ENCODE data around the gene SLC5A11. TPM values are rescaled to one million over a fixed set of nuclear protein-coding genes. Genes with fewer than 3 reads are reported as not detected.

SLC5A11 gene
- under 0.01 TPM in 1 of 2 replicates, not detected in the other for total RNA-seq
- polyA plus RNA-seq = not detected in 2 replicates
- polyA plus RNA-seq (2012) = not detected in 2 replicates
- polyA minus RNA-seq (ENCODE audit: low replicate concordance) = not detected in 2 replicates

GRCh38 chr16:24845726-24846547 is at the start of gene SLC5A11:
SLC5A11 (plus strand) TSS chr16:24845963; CDS start chr16:24858644, 12,681 bp downstream.
- DNase-seq (ENCODE audit: low read depth in 2 of 2) = no peak
- no peak for TF ChIP-seq EZH2 (IDR thresholded peaks at IDR 0.05; ENCODE audit: low read length, missing control alignments)
- TF ChIP-seq CTCF (conservative IDR thresholded peaks at IDR 0.05 in 1 of 2, IDR thresholded peaks at IDR 0.05 in 1 of 2; ENCODE audit: low read depth in 1 of 2, low read length in 2 of 2) = no peak
- H3K79me2 ChIP-seq (ENCODE audit: control insufficient read depth, insufficient read depth, low read length) = no peaks in the 10 kb centered on the region
- H3K4me1 ChIP-seq (ENCODE audit: control insufficient read depth, extremely low read depth, insufficient read depth, low read length) = peaks cover 2% of the 10 kb centered on the region
- H3K4me3 ChIP-seq (replicated peaks in 1 of 4; ENCODE audit: control extremely low read depth in 1 of 4, insufficient read depth in 1 of 4, low read depth in 3 of 4, low read length in 4 of 4) = no peak within 1 kb of the TSS
- no peak within 1 kb of the TSS for H3K4me2 ChIP-seq (ENCODE audit: extremely low read depth, insufficient read depth, low read length)
- H3K9me3 ChIP-seq (ENCODE audit: control insufficient read depth, insufficient read depth, low read depth, low read length) = no peaks in the 10 kb centered on the region
- no peak within 1 kb of the TSS for H3K9ac ChIP-seq (ENCODE audit: insufficient read depth, low read length)
- no peaks in the 10 kb centered on the region for H3K36me3 ChIP-seq (ENCODE audit: control insufficient read depth, insufficient read depth, low read length)
- no peak within 1 kb of the TSS for H3K27ac ChIP-seq (ENCODE audit: insufficient read depth, low read length)
- no peaks in the 10 kb centered on the region for H3K27me3 ChIP-seq (ENCODE audit: control insufficient read depth, insufficient read depth, low read length)
- no peak within 1 kb of the TSS for H2AFZ ChIP-seq (ENCODE audit: low read length)
- H4K20me1 ChIP-seq (ENCODE audit: control insufficient read depth, extremely low read depth, insufficient read depth, low read length) = no peaks in the 10 kb centered on the region

- H3K36me3 ChIP-seq (ENCODE audit: control insufficient read depth, insufficient read depth, low read length) = peaks cover 22% of the 10 kb centered on the region
- no peak overlapping the region for H3K9ac ChIP-seq (ENCODE audit: insufficient read depth, low read length)
- DNase-seq (ENCODE audit: low read depth in 2 of 2) = peak; percentile 33
- no peaks in the 10 kb centered on the region for H4K20me1 ChIP-seq (ENCODE audit: control insufficient read depth, extremely low read depth, insufficient read depth, low read length)
- H3K79me2 ChIP-seq (ENCODE audit: control insufficient read depth, insufficient read depth, low read length) = no peaks in the 10 kb centered on the region
- no peak overlapping the region for H3K4me2 ChIP-seq (ENCODE audit: extremely low read depth, insufficient read depth, low read length)
- no peak overlapping the region for H3K27ac ChIP-seq (ENCODE audit: insufficient read depth, low read length)
- H3K4me3 ChIP-seq (replicated peaks in 1 of 4; ENCODE audit: control extremely low read depth in 1 of 4, insufficient read depth in 1 of 4, low read depth in 3 of 4, low read length in 4 of 4) = no peak overlapping the region
- no peaks in the 10 kb centered on the region for H3K4me1 ChIP-seq (ENCODE audit: control insufficient read depth, extremely low read depth, insufficient read depth, low read length)
- H3K27me3 ChIP-seq (ENCODE audit: control insufficient read depth, insufficient read depth, low read length) = no peaks in the 10 kb centered on the region
- TF ChIP-seq EZH2 (IDR thresholded peaks at IDR 0.05; ENCODE audit: low read length, missing control alignments) = no peak
- peak in 1 of 2 donors; percentile 10 for TF ChIP-seq CTCF (conservative IDR thresholded peaks at IDR 0.05 in 1 of 2, IDR thresholded peaks at IDR 0.05 in 1 of 2; ENCODE audit: low read depth in 1 of 2, low read length in 2 of 2)
- H2AFZ ChIP-seq (ENCODE audit: low read length) = no peak overlapping the region
- H3K9me3 ChIP-seq (ENCODE audit: control insufficient read depth, insufficient read depth, low read depth, low read length) = no peaks in the 10 kb centered on the region
Observed at GRCh38 chr16:24800586-24800985, 45.2 kb upstream of the SLC5A11 start.

- Histone ChIP-seq H3K4me3 (replicated peaks in 1 of 4; ENCODE audit: control extremely low read depth in 1 of 4, insufficient read depth in 1 of 4, low read depth in 3 of 4, low read length in 4 of 4) (no peak overlapping the region), H2AFZ (ENCODE audit: low read length) (no peak overlapping the region), H4K20me1 (ENCODE audit: control insufficient read depth, extremely low read depth, insufficient read depth, low read length) (no peaks in the 10 kb centered on the region), H3K36me3 (ENCODE audit: control insufficient read depth, insufficient read depth, low read length) (peaks cover 28% of the 10 kb centered on the region), H3K27me3 (ENCODE audit: control insufficient read depth, insufficient read depth, low read length) (no peaks in the 10 kb centered on the region), H3K79me2 (ENCODE audit: control insufficient read depth, insufficient read depth, low read length) (no peaks in the 10 kb centered on the region), H3K4me1 (ENCODE audit: control insufficient read depth, extremely low read depth, insufficient read depth, low read length) (no peaks in the 10 kb centered on the region), H3K9ac (ENCODE audit: insufficient read depth, low read length) (no peak overlapping the region), H3K9me3 (ENCODE audit: control insufficient read depth, insufficient read depth, low read depth, low read length) (no peaks in the 10 kb centered on the region), H3K4me2 (ENCODE audit: extremely low read depth, insufficient read depth, low read length) (no peak overlapping the region), H3K27ac (ENCODE audit: insufficient read depth, low read length) (no peak overlapping the region)
- TF ChIP-seq CTCF (conservative IDR thresholded peaks at IDR 0.05 in 1 of 2, IDR thresholded peaks at IDR 0.05 in 1 of 2; ENCODE audit: low read depth in 1 of 2, low read length in 2 of 2) (no peak), EZH2 (IDR thresholded peaks at IDR 0.05; ENCODE audit: low read length, missing control alignments) (no peak)
- DNase-seq (ENCODE audit: low read depth in 2 of 2) = peak in 1 of 2 donors; percentile 46
Observed at GRCh38 chr16:24801761-24802302, 43.9 kb upstream of the SLC5A11 start.

All from fibroblast of lung (primary cell).